ENCODE results near the gene ATXN7L1.
A peak's percentile ranks its signal among the peaks of the same experiment; 100 is the strongest.

ATXN7L1 gene

GRCh38 chr7:105822806-105823205 is 53.6 kb downstream of the ATXN7L1 start:
- no peak for DNase-seq

- no peak for DNase-seq
These were observed 54.9 kb downstream of the ATXN7L1 start for GRCh38 chr7:105821527-105821926.

DNA sequence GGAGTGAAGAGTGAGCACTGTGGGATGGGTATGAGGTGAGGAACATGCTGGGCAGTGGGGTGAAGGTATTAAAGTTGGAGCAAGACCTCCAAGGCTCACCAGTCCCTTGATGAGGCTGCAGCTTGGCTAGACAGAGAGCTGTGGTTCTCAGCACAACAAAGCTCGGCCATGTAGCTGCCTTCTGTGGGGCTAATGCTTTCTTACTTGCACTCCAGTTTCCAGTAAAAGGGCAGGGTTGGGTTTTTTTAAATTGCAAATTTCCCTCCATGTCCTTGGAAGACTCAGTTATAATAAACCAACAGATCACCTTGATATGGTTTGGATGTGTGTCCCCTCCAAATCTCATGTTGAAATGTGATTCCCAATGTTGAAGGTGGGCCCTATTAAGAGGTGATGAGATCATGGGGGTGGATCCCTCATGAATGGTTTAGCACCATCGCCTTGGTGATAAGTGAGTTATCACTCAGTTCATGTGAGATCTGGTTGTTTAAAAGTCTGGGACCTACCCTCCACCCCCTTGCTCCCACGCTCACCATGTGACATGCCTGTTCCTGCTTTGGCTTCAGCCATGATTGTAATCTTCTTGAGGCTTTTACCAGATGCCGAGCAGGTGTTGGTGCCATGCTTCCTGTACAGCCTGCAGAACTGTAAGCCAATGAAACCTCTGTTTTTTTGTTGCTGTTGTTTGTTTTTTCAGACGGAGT is 55.9 kb downstream of the ATXN7L1 start:
- DNase-seq = no peak

DNA sequence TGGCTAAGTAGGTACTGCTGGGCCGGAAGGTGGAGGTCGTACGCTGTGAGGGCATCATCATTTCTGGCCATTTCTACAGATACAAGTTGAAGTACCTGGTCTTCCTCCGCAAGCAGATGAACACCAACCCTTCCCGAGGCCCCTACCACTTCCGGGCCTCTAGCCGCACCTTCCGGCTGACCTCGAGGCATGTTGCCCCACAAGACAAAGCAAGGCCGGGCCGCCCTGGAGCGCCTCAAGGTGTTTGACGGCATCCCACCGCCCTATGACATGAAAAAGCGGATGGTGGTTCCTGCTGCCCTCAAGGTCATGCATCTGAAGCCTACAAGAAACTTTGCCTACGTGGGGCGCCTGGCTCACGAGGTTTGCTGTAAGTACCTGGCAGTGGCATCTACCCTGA is 56.8 kb downstream of the ATXN7L1 start:
- DNase-seq = no peak

DNA sequence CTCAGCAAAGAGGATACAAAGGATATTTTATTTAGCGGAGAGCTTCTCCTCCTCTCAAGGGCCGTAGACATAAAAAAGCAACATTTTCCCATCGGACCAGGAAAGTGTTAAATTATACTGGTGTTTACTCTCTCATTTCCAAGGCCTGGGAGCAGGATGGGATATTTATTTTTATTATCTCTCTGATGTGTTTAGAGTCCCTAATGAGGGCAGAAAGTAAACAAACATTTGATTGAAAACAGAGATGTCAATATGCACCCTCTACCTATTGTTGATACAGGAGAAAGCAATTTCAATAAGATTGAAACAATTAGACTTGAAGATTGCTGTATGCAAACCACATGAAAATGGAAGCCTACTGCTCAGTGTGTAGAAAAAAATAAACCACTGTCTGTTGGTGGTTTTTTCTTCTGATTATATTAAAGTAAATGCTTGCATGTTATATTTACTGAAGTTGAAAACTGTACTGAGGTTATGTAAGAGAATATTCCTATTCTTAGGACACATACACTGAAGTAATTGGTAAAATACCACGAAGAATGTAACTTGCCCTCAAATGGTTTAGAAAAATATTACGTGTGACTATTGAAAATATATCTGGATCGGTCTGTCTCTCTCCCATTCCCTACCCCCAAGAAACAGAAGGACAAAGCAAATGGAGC is 59.3 kb downstream of the ATXN7L1 start:
- no peak for DNase-seq

DNA sequence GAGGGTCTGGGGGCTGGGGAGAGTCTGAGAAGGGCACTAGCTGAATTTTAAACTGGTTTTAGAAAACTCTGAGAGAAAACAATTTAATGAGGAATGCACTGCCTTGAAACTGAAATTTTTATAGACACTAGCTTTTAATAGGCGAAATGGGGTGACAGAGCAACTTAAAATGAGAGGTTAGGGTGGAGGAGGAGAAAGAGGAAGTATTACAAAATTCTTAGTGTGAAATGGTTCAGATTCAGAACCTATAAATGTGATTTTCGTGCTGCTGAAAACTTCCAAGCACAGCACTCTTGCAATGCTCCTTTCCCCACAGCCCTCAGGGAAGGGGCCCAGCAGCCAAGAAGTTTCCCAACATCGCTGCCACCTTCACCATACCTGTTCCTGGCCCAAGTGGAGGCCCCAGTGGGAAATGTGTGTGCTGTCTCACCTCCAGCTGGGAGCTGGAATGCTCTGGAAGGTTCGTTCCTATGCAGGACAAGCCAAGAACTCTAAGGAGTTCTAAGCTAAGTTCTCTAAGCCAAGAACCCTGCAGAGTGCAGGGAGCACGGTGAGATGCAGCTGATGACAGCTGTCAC is 60.0 kb downstream of the ATXN7L1 start:
- no peak for DNase-seq

DNA sequence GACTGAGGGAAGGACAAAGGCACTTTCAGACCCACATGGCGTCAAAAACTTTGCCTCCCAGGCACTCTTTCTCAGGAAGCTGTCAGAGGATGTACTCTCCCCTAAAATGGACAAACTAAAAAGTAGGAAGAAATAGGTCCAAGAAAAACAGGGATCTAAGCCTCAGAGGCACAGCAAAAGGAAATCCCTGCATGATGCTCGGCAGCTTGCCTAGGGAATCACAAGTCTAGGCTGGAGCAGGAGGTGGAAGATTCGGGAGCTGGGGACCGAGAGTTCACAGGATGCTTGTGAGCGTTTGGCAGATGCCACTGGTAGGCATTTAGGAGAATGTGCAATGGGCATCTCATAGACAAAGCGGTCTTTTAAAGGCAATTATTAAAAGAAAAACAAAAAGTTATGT is 60.8 kb downstream of the ATXN7L1 start:
- no peak for DNase-seq

GRCh38 chr7:105814481-105814880 is 61.9 kb downstream of the ATXN7L1 start:
- no peak for DNase-seq

DNA sequence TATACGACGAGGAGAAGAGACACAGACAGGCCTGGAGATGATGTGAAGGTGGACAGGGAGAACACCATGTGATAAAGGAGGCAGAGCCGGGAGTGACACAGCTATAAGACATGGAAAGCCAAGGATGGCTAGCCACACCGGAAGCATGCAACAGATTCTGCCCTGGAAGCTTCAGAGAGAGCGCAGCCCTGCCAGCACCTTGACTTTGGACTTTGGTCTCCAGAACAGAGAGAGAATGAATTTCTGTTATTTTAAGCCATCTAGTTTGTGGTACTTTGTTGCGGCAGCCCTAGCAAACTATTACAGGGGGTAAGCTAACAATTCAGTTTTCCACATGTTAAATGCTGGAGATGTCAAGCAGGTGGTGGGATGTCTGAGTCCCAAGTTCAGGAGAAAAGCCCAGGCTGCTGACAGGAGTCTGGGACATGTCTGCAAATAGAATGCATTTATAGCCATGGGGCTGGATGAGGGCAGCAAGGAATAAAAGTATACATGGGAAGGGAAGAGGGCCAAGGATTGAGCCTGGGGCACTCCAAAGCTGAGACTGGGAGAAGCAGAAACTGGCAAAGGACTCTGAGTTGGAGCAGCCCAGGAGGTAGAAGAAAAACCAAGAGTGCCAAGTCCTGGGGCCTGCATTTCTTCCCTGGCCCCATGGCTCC is 65.1 kb downstream of the ATXN7L1 start:
- no peak for DNase-seq

- DNase-seq = peak; percentile 32 to 34
These were observed 65.8 kb downstream of the ATXN7L1 start for GRCh38 chr7:105810556-105810955.

DNA sequence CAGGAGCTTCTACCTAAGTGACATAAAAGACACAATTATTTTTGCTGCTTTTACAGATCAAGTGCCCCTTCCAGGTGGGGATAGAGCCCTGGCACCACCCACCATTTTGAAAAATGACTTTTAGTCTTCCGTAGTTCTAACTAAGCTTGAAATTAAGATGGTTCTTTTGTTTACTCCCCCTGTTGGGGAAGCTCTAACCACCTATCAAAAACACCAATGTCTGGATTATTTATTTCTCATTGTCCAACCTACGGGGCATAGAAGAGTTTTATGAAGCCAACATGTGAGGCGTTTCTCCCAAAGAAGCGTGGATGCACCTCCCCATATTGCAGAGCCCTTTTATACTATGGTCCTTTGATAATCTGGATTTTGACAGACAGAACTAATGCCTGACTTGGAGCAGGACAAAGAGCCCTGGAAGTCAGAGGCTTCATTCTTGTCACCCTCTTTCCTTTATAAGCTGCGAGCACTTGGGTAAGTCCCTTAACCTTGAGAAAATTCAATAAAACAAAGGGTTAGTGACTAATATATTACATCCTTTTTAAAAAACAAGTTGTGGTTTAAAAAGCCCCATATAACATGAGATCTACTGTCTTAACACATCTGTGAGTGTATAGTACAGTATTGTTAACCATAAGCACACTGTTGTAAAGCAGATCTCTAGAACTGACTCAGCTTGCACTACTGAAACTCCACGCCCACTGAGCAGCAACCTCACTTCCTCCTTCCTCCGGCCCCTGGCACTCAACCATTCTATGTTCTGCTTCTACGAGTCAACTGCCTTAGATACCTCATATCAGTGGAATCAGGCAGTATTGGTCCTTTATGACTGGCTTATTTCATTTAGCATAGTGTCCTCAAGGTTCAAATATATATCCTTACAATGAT is 67.5 kb downstream of the ATXN7L1 start:
- DNase-seq = peak; percentile 82 to 85

- DNase-seq = no peak
These were observed 68.2 kb downstream of the ATXN7L1 start for GRCh38 chr7:105808209-105808608.

DNA sequence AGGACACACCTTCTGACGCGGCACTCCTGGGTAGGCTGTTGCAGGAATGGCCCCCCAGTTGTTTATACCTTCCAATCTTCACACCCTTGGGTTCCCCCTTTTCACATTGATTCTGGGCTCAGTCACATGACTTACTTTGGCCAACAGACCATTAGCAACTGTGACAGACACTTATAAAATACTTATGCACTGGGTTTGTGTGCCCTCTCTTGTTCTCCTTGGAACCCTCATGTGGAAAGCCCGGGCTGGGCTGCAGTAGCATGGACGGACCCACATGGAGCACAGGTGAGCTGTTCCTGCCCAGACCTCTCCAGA is 69.0 kb downstream of the ATXN7L1 start:
- no peak for DNase-seq

DNA sequence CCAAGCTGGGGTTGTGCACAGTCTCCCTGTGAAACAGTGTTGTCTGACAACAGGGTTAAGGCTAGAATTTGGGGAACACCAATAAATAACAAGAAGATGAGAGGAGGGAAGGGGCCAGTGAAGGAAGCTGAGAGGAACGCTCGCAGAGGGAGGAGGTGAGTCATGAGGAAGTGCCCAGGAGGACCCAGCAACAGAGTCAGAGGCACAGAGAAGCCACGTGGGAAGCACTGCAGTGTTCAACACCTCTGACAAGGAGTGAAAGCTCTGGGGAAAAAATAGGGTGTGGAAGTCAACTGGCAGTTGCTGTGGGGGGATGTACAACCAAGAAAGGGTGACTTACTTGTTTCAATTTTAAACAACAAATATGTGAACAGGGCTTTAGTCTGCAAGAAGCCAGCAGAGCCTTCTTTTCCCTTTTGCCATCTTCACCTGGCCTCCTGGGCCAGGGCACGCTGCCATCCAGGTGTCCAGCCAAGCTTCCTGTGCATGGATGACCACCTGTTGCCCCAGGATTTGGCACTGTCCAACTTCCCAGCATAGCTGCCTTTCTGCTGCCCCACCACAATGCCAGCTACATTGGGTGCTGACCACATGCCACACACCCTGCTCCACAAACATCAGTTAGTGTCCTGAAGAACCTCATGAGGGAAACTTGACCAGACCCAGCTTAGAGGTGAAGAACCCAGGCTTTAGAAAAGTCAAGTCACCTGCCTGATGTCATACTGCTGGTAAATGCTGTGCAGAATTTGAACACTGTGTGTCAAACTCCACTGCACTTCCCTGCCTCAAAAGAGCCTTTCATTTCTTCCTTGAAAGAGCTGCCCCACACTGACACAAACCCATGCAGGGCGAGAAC is 69.6 kb downstream of the ATXN7L1 start:
- peak; percentile 73 to 76 for DNase-seq

DNA sequence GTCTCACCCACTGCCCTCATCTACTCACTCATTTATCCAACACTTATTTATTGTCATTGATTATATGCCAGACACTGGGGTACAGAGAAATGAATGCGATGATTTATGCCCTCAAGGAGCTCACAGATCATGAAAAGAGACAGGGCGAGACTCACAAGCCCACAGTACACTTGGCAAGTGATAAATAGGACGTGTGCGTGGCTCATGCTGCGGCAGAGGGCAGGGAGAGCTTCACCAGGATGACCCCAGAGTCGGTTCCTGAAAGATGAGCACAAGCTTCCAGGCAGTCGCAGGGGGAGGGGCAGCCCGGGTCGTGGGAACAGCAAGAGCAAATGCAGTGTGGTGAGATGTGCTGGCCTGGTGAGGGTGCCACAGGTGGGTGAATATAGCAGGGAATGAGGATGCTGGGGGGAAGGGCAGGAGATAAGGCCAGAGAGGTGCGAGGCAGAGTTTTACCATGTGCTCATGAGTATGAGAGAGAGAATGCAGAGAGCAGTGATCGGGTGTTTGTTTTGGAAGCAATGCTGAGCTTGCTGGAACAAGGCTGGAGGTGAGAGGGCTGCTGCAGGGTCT is 70.9 kb downstream of the ATXN7L1 start:
- no peak for DNase-seq

- DNase-seq = no peak
These were observed 73.0 kb downstream of the ATXN7L1 start for GRCh38 chr7:105803429-105803736.

DNA sequence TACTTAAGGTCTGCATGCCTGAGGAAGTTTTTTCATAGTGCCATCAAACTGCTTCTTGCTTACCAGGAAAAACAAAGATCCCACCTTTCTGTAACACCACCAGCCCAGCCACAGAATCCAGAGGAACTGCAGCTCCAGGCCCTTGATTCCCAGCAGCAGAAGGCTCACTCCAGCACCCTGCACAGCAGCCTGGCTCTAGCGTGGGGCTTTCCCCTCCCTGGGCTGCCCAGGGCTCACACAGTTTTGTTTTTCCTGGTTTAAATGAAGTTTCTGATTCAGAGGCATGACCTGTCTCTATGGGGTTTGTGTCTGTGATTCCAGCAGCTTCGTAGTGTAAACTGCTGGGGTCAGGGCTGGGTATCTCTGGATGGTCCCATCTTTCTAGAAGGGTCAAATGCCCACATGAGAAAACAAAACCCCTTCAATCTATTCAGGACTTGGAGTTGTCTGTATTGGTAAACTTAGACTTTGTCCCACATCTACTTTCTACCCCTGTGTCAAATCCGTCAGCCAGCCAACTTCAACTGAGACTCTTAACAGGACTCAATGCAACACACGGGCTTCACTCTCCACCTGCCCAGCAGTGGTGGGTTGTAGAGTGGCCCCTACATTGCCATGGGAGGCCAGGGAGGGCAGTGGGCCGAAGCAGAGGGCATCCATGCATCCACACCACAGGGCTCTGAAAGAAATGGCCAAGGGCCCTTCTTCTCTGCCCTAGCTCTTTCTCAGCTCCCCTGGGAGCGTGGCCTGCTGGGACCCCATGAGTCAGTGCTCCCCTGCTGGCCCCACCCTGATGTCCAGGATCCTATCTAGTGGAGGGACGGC is 73.6 kb downstream of the ATXN7L1 start:
- DNase-seq = no peak

DNA sequence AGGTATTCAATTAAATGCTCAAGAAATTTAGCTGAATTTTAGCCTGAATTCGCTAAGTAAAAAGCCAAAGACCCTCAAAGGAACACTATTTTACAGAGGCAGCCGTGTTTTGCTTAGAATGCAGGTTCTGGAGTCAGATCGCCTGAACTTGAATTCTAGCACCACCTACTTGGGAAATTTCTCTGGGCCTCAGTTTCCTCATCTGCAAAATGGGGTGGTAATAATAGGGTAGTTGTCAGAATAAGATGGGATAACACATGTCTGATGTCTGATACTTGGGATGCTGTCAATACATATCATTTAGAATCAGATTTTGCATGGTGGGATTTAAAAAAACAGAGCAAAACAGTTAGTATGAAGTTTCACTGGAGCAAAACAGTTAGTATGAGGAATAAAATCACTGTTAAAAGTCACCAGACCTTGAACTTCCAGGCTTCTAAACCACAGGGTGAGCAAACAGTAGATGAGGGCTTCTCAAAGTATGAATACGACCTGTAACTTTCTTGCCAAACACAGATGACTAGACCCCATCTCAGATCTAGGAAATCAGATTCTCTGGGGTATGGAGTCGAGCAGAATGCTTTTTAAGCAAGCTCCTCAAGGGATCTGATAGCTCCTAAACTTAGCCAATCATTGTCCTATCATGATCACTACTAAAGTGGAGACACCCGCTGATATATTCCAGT is 75.4 kb downstream of the ATXN7L1 start:
- no peak for DNase-seq

GRCh38 chr7:105800442-105800841 is 76.0 kb downstream of the ATXN7L1 start:
- DNase-seq = peak in 1 of 2 donors; percentile 30

DNA sequence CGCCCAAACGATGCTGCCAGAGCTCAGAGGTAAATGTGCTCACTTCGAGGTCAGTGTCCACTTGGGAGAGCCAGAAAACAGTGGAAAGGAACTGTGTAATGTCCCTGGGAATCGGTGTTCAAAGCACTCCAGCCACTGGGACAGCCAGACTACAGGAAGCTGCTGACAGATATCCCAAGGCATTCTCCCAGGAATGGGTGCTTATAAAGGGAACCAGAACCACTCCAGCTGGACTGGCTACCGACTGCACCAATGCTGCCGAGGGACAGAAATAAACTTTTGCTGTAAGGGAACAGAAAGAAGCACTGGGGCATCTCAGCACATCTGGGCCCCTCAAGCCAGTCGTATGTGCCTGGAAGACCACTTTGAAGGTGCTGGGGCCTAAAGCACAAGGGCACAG is 76.7 kb downstream of the ATXN7L1 start:
- DNase-seq = no peak

Data from stimulated activated CD4-positive, alpha-beta T cell treated with anti-CD3 and anti-CD28 coated beads, Interleukin-2, amount 100 ng/mL, for 24 hours (primary cell).